ENCODE data around the gene LAMA5.

DNA sequence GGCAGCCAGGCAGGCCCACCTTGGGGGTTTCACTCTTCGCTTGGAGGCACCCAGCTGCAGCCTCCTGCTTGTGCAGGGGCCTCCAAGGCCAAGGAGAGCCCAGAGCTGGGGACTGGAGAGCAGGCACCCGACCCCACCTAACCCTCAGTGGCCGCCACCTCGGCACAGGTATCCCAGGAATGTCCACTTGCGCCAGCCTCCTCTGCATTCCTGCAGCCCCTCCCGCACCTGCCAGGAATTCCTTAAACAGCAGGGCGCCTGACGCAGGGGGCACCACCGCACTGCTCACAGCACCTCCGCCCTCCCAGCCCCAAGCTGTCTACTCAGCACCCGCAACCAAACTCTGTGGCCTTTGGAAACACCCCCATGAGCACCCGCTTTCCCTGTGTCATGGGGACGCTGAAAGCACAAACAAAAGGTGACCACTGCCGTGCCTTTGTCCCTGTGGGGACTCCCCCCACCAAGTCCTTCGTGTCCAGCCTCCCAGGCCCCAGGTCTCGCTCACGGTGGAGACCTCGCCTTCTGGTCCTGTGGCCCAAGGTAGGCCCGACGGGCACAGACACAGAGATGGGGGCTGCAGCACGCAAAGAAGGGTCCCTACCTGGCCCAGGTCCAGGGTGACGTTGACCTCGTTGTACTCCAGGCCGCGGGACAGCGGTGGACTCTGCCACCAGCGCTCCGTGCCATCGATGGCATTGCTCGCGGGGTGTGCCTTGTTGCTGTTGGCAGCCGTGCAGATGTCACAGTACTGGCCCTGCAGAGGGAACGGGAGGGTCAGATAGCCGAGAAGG is 5.1 kb downstream of the LAMA5 start:
- TF ChIP-seq, protein P1, sequence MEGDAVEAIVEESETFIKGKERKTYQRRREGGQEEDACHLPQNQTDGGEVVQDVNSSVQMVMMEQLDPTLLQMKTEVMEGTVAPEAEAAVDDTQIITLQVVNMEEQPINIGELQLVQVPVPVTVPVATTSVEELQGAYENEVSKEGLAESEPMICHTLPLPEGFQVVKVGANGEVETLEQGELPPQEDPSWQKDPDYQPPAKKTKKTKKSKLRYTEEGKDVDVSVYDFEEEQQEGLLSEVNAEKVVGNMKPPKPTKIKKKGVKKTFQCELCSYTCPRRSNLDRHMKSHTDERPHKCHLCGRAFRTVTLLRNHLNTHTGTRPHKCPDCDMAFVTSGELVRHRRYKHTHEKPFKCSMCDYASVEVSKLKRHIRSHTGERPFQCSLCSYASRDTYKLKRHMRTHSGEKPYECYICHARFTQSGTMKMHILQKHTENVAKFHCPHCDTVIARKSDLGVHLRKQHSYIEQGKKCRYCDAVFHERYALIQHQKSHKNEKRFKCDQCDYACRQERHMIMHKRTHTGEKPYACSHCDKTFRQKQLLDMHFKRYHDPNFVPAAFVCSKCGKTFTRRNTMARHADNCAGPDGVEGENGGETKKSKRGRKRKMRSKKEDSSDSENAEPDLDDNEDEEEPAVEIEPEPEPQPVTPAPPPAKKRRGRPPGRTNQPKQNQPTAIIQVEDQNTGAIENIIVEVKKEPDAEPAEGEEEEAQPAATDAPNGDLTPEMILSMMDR (IDR thresholded peaks at IDR 0.05) = no peak
- TF ChIP-seq POLR2AphosphoS5 (IDR thresholded peaks at IDR 0.05) (no peak), EP300 (IDR thresholded peaks at IDR 0.05) (no peak)

Data from stomach (tissue), 4 donors.